Neural crest cell (in vitro differentiated cells): ENCODE measurements around the gene POLL. TPM values are rescaled to one million over a fixed set of nuclear protein-coding genes. Genes with fewer than 3 reads are reported as not detected.
A peak's percentile ranks its signal among the peaks of the same experiment; 100 is the strongest.
"Not testable (repeated sequence)": the region's sequence is repeated elsewhere in the genome, so short reads cannot be mapped to it uniquely, and the experiment has no call there.

Source experiments
- DNase-seq: peaks from one replicate; pipeline ENCODE4 v3.0.0; 2021; ENCODE audit warnings: low read depth, mixed read lengths, low spot score
- H3K27ac Mint-ChIP-seq: one replicate; pipeline ENCODE4 v1.8.0; 2021; ENCODE audit warnings: mild to moderate bottlenecking, mixed read lengths; ENCODE audit not compliant: unreplicated experiment
- H3K27me3 Mint-ChIP-seq: 2 replicates; pipeline ENCODE4 v1.8.0; 2021; ENCODE audit warnings: low read depth, mild to moderate bottlenecking, mixed read lengths
- H3K36me3 Mint-ChIP-seq: 2 replicates; pipeline ENCODE4 v1.8.0; 2021; ENCODE audit warnings: low read depth, mild to moderate bottlenecking, mixed read lengths
- H3K4me1 Mint-ChIP-seq: 2 replicates; pipeline ENCODE4 v1.8.0; 2021; ENCODE audit warnings: mixed read lengths
- H3K4me3 Mint-ChIP-seq: one replicate; pipeline ENCODE4 v1.8.0; 2021; ENCODE audit warnings: mild to moderate bottlenecking, mixed read lengths
- H3K9me3 Mint-ChIP-seq: 2 replicates; pipeline ENCODE4 v1.8.0; 2021; ENCODE audit warnings: mixed read lengths
- total RNA-seq: library from RNA; stranded (reverse); gene quantifications from 2 replicates; pipeline ENCODE4 v1.2.1, GENCODE V29; 2021
- TF ChIP-seq, protein P1 (sequence below): fragments of 200-600 bp; sonication (generic); conservative IDR thresholded peaks from 2 replicates; pipeline ENCODE4 v1.5.0; 2021; ENCODE audit warnings: antibody characterized with exemption, mild to moderate bottlenecking

POLL gene
- total RNA-seq, 1 donor from 2014 or later = 36.3 TPM

DNA sequence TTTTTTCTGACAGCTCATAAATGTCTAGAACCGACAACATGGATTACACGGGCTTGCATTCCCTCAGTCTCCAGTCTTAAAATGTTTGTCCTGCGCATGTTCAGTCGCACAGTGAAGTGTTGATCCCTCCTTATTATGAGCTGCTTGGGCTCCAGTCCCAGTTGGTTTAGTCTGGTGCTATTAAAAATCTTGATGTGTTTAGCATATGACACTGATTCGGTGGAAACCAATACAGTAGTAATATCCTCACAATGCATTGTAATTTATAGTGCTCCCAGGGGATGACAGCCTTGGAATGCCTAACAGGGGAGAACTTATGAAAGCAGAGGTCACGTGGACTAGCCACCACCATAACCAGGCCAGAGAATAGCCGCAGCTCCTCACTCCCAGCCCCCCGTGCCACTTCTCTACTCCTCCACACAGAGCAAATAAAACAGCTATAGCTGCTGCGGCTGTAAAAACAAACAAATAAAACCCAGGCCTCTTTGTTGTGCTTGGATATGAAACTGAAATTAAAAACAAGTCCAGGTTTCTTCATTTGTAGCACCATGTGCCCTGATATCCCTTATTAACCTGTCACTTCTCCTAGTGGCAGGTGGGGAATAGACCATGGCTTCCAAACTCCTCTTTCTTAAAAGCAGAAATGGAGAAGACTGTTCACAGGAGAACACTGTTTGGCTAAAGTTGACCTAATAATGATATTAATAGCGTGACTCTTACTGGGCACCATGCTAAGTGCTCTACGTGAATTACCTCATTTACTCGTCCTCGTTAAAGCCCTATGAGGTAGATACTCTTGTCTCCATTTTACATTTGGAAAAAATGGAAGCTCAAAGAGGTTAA, 7.8 kb upstream of the POLL start:
- Mint-ChIP-seq H3K27ac (no peak overlapping the region), H3K4me3 (no peak overlapping the region), H3K27me3 (no peaks in the 10 kb centered on the region), H3K4me1 (no peaks in the 10 kb centered on the region), H3K36me3 (no peaks in the 10 kb centered on the region), H3K9me3 (no peaks in the 10 kb centered on the region)
- TF ChIP-seq, protein P1, sequence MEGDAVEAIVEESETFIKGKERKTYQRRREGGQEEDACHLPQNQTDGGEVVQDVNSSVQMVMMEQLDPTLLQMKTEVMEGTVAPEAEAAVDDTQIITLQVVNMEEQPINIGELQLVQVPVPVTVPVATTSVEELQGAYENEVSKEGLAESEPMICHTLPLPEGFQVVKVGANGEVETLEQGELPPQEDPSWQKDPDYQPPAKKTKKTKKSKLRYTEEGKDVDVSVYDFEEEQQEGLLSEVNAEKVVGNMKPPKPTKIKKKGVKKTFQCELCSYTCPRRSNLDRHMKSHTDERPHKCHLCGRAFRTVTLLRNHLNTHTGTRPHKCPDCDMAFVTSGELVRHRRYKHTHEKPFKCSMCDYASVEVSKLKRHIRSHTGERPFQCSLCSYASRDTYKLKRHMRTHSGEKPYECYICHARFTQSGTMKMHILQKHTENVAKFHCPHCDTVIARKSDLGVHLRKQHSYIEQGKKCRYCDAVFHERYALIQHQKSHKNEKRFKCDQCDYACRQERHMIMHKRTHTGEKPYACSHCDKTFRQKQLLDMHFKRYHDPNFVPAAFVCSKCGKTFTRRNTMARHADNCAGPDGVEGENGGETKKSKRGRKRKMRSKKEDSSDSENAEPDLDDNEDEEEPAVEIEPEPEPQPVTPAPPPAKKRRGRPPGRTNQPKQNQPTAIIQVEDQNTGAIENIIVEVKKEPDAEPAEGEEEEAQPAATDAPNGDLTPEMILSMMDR = no peak
- DNase-seq = no peak

GRCh38 chr10:101593331-101593730, 5.3 kb upstream of the POLL start:
- H3K27ac Mint-ChIP-seq = not testable (repeated sequence)

DNA sequence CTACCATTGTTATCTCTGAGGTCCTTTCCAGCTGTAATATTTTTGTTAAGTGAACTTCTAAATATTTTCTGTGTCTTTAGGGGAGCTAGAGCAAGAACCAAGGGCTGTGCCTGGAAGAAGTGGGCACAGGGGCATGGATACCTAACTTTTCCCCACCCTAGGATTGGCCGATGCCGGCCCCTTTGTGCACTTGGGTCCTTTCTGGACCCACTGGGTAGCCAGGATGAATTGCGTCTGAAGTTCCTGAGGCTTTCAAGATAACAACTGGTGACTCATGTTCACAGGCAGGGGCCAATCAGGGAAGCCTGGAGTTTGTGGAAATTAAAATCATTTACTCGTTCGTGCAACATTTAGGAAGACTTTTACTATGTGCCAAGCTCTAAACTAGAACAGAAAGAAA, 822 bp upstream of the POLL start:
- TF ChIP-seq, protein P1 = no peak
- DNase-seq = no peak
- no peak overlapping the region for H3K27ac Mint-ChIP-seq
- peak overlapping the region; percentile 93 for H3K4me3 Mint-ChIP-seq
- H3K9me3 Mint-ChIP-seq = no peaks in the 10 kb centered on the region
- H3K36me3 Mint-ChIP-seq = no peaks in the 10 kb centered on the region
- H3K27me3 Mint-ChIP-seq = no peaks in the 10 kb centered on the region
- H3K4me1 Mint-ChIP-seq = peaks cover 22% of the 10 kb centered on the region

More at GRCh38 chr10:101593331-101593730, 5.3 kb upstream of the POLL start:
- not testable (repeated sequence) for H3K36me3 Mint-ChIP-seq, H3K9me3 Mint-ChIP-seq, DNase-seq, H3K27me3 Mint-ChIP-seq
- peaks cover 10% of the 10 kb centered on the region for H3K4me1 Mint-ChIP-seq
- peak overlapping the region; percentile 15 for H3K4me3 Mint-ChIP-seq

- Mint-ChIP-seq H3K27me3 (no peaks in the 10 kb centered on the region), H3K9me3 (no peaks in the 10 kb centered on the region), H3K36me3 (no peaks in the 10 kb centered on the region), H3K4me3 (peak overlapping the region; percentile 15), H3K4me1 (peaks cover 22% of the 10 kb centered on the region), H3K27ac (no peak overlapping the region)
- DNase-seq = no peak
- TF ChIP-seq, protein P1 = no peak
Observed at GRCh38 chr10:101585841-101586240, 2.2 kb downstream of the POLL start.

GRCh38 chr10:101580486-101581399, 7.3 kb downstream of the POLL start:
- Mint-ChIP-seq H3K9me3 (no peaks in the 10 kb centered on the region), H3K36me3 (peaks cover 2% of the 10 kb centered on the region), H3K27me3 (no peaks in the 10 kb centered on the region), H3K4me1 (no peaks in the 10 kb centered on the region), H3K27ac (no peak overlapping the region), H3K4me3 (no peak overlapping the region)
- TF ChIP-seq, protein P1 = no peak
- DNase-seq = no peak
